ENCODE measurements around the gene CLDN5. TPM values are rescaled to one million over a fixed set of nuclear protein-coding genes. Genes with fewer than 3 reads are reported as not detected.

Gene CLDN5
- polyA plus RNA-seq (2013, experiment 1 of 2): 1.1 TPM
- 1.3 TPM for polyA plus RNA-seq (2013, experiment 2 of 2)

- Histone ChIP-seq H3K27me3 (ENCODE audit: insufficient read depth, low read length) (peaks cover 57% of the 10 kb centered on the region), H3K4me3 (ENCODE audit: low read length) (peak within 1 kb of the TSS; percentile 58), H3K9ac (ENCODE audit: low read depth, low read length) (peak within 1 kb of the TSS; percentile 33; the same call in 1 of the 2 replicates)
These were observed at the start of gene CLDN5 for GRCh38 chr22:19524170-19525115. Gene CLDN5, minus strand, starts transcription at chr22:19524410. Its CDS starts 155 bp downstream, at chr22:19524255.

GRCh38 chr22:19571995-19572394 lies 47.8 kb upstream of the CLDN5 start:
- Histone ChIP-seq H3K9ac (ENCODE audit: low read depth, low read length) (no peak overlapping the region), H3K27me3 (ENCODE audit: insufficient read depth, low read length) (no peaks in the 10 kb centered on the region), H3K4me1 (ENCODE audit: insufficient read depth, low read length) (no peaks in the 10 kb centered on the region; the same call in 1 of the 2 replicates), H3K36me3 (ENCODE audit: insufficient read depth, low read length) (no peaks in the 10 kb centered on the region), H3K9me3 (ENCODE audit: insufficient read depth, low read depth, low read length) (no peaks in the 10 kb centered on the region), H3K27ac (ENCODE audit: low read depth, low read length) (no peak overlapping the region), H3K4me3 (ENCODE audit: low read length) (no peak overlapping the region)
- WGBS: 86% methylated on average over 6 of the region's 6 CpGs

More at GRCh38 chr22:19524170-19525115, at the start of gene CLDN5:
- Histone ChIP-seq H3K36me3 (ENCODE audit: insufficient read depth, low read length) (peaks cover 2% of the 10 kb centered on the region; the same call in 1 of the 2 replicates), H3K27ac (ENCODE audit: low read depth, low read length) (no peak within 1 kb of the TSS), H3K4me1 (ENCODE audit: insufficient read depth, low read length) (0 out of 2 replicates have a peak, but pooled peaks cover 4% of the 10 kb centered on the region), H3K9me3 (ENCODE audit: insufficient read depth, low read depth, low read length) (no peaks in the 10 kb centered on the region)
- 3% methylated on average over 69 of the region's 69 CpGs for WGBS

GRCh38 chr22:19571207-19571795 lies 47.1 kb upstream of the CLDN5 start:
- Histone ChIP-seq H3K27me3 (ENCODE audit: insufficient read depth, low read length) (no peaks in the 10 kb centered on the region), H3K4me3 (ENCODE audit: low read length) (no peak overlapping the region), H3K4me1 (ENCODE audit: insufficient read depth, low read length) (no peaks in the 10 kb centered on the region), H3K36me3 (ENCODE audit: insufficient read depth, low read length) (no peaks in the 10 kb centered on the region), H3K9me3 (ENCODE audit: insufficient read depth, low read depth, low read length) (no peaks in the 10 kb centered on the region), H3K27ac (ENCODE audit: low read depth, low read length) (no peak overlapping the region), H3K9ac (ENCODE audit: low read depth, low read length) (no peak overlapping the region)
- 74% methylated on average over 5 of the region's 5 CpGs for WGBS

GRCh38 chr22:19569976-19570375 lies 45.8 kb upstream of the CLDN5 start:
- H3K27me3 ChIP-seq (ENCODE audit: insufficient read depth, low read length): no peaks in the 10 kb centered on the region
- H3K4me3 ChIP-seq (ENCODE audit: low read length): no peak overlapping the region
- H3K36me3 ChIP-seq (ENCODE audit: insufficient read depth, low read length): no peaks in the 10 kb centered on the region
- WGBS: 93% methylated on average over 2 of the region's 2 CpGs
- H3K27ac ChIP-seq (ENCODE audit: low read depth, low read length): no peak overlapping the region
- H3K9ac ChIP-seq (ENCODE audit: low read depth, low read length): no peak overlapping the region
- H3K9me3 ChIP-seq (ENCODE audit: insufficient read depth, low read depth, low read length): no peaks in the 10 kb centered on the region
- no peaks in the 10 kb centered on the region for H3K4me1 ChIP-seq (ENCODE audit: insufficient read depth, low read length)

GRCh38 chr22:19569276-19569640 lies 45.0 kb upstream of the CLDN5 start:
- Histone ChIP-seq H3K27ac (ENCODE audit: low read depth, low read length) (no peak overlapping the region), H3K4me3 (ENCODE audit: low read length) (no peak overlapping the region), H3K36me3 (ENCODE audit: insufficient read depth, low read length) (no peaks in the 10 kb centered on the region), H3K27me3 (ENCODE audit: insufficient read depth, low read length) (no peaks in the 10 kb centered on the region), H3K9ac (ENCODE audit: low read depth, low read length) (no peak overlapping the region), H3K4me1 (ENCODE audit: insufficient read depth, low read length) (no peaks in the 10 kb centered on the region), H3K9me3 (ENCODE audit: insufficient read depth, low read depth, low read length) (no peaks in the 10 kb centered on the region)
- WGBS: 100% methylated on average over 1 of the region's 1 CpG

- Histone ChIP-seq H3K9ac (ENCODE audit: low read depth, low read length) (no peak overlapping the region), H3K27me3 (ENCODE audit: insufficient read depth, low read length) (no peaks in the 10 kb centered on the region), H3K27ac (ENCODE audit: low read depth, low read length) (no peak overlapping the region), H3K4me3 (ENCODE audit: low read length) (no peak overlapping the region), H3K9me3 (ENCODE audit: insufficient read depth, low read depth, low read length) (no peaks in the 10 kb centered on the region), H3K4me1 (ENCODE audit: insufficient read depth, low read length) (no peaks in the 10 kb centered on the region), H3K36me3 (ENCODE audit: insufficient read depth, low read length) (no peaks in the 10 kb centered on the region)
- 90% methylated on average over 9 of the region's 9 CpGs for WGBS
These were observed 44.4 kb upstream of the CLDN5 start for GRCh38 chr22:19568337-19569275.

- H3K9ac ChIP-seq (ENCODE audit: low read depth, low read length): no peak overlapping the region
- no peaks in the 10 kb centered on the region for H3K27me3 ChIP-seq (ENCODE audit: insufficient read depth, low read length)
- H3K4me3 ChIP-seq (ENCODE audit: low read length): no peak overlapping the region
- H3K4me1 ChIP-seq (ENCODE audit: insufficient read depth, low read length): no peaks in the 10 kb centered on the region
- WGBS: 90% methylated on average over 24 of the region's 24 CpGs
- no peak overlapping the region for H3K27ac ChIP-seq (ENCODE audit: low read depth, low read length)
- no peaks in the 10 kb centered on the region for H3K9me3 ChIP-seq (ENCODE audit: insufficient read depth, low read depth, low read length)
- no peaks in the 10 kb centered on the region for H3K36me3 ChIP-seq (ENCODE audit: insufficient read depth, low read length)
These were observed 43.2 kb upstream of the CLDN5 start for GRCh38 chr22:19567157-19568009.

GRCh38 chr22:19566279-19567156 lies 42.3 kb upstream of the CLDN5 start:
- Histone ChIP-seq H3K36me3 (ENCODE audit: insufficient read depth, low read length) (no peaks in the 10 kb centered on the region), H3K27ac (ENCODE audit: low read depth, low read length) (no peak overlapping the region), H3K9me3 (ENCODE audit: insufficient read depth, low read depth, low read length) (no peaks in the 10 kb centered on the region), H3K4me1 (ENCODE audit: insufficient read depth, low read length) (no peaks in the 10 kb centered on the region), H3K9ac (ENCODE audit: low read depth, low read length) (no peak overlapping the region), H3K27me3 (ENCODE audit: insufficient read depth, low read length) (no peaks in the 10 kb centered on the region), H3K4me3 (ENCODE audit: low read length) (no peak overlapping the region)
- WGBS: 95% methylated on average over 52 of the region's 52 CpGs

GRCh38 chr22:19565382-19566278 lies 41.4 kb upstream of the CLDN5 start:
- Histone ChIP-seq H3K27ac (ENCODE audit: low read depth, low read length) (no peak overlapping the region), H3K4me3 (ENCODE audit: low read length) (no peak overlapping the region), H3K27me3 (ENCODE audit: insufficient read depth, low read length) (no peaks in the 10 kb centered on the region), H3K36me3 (ENCODE audit: insufficient read depth, low read length) (no peaks in the 10 kb centered on the region), H3K9me3 (ENCODE audit: insufficient read depth, low read depth, low read length) (no peaks in the 10 kb centered on the region), H3K4me1 (ENCODE audit: insufficient read depth, low read length) (no peaks in the 10 kb centered on the region), H3K9ac (ENCODE audit: low read depth, low read length) (no peak overlapping the region)
- 95% methylated on average over 8 of the region's 11 CpGs for WGBS

Measured in HUES64 (cell line).